CD4-positive, alpha-beta T cell treated with Interleukin-15 for 1 hour (primary cell): ENCODE results near the gene TMEM30B.
A peak's percentile ranks its signal among the peaks of the same experiment; 100 is the strongest.
"Not testable (repeated sequence)": the region's sequence is repeated elsewhere in the genome, so short reads cannot be mapped to it uniquely, and the experiment has no call there.

Experiments used
- DNase-seq: peaks from one replicate; pipeline ENCODE4 v3.0.0-alpha.2; 2020

TMEM30B gene

GRCh38 chr14:61264010-61264571, 17.0 kb downstream of the TMEM30B start:
- DNase-seq, result no peak

GRCh38 chr14:61262082-61262481, 19.1 kb downstream of the TMEM30B start:
- no peak for DNase-seq

- DNase-seq, result no peak
Observed at GRCh38 chr14:61260939-61261776, 20.0 kb downstream of the TMEM30B start.

- no peak for DNase-seq
Observed at GRCh38 chr14:61258985-61259384, 22.2 kb downstream of the TMEM30B start.

GRCh38 chr14:61257469-61258057, 23.6 kb downstream of the TMEM30B start:
- DNase-seq, result no peak

GRCh38 chr14:61256826-61257468, 24.2 kb downstream of the TMEM30B start:
- DNase-seq, result no peak

GRCh38 chr14:61255968-61256367, 25.2 kb downstream of the TMEM30B start:
- DNase-seq, result no peak

GRCh38 chr14:61254808-61255526, 26.2 kb downstream of the TMEM30B start:
- DNase-seq, result no peak

- no peak for DNase-seq
Observed at GRCh38 chr14:61253064-61253738, 27.9 kb downstream of the TMEM30B start.

- DNase-seq, result peak; percentile 57
Observed at GRCh38 chr14:61252369-61253063, 28.6 kb downstream of the TMEM30B start.

GRCh38 chr14:61250063-61250462, 31.1 kb downstream of the TMEM30B start:
- DNase-seq, result no peak

GRCh38 chr14:61247935-61248334, 33.2 kb downstream of the TMEM30B start:
- DNase-seq, result no peak

- no peak for DNase-seq
Observed at GRCh38 chr14:61246721-61247120, 34.4 kb downstream of the TMEM30B start.

- DNase-seq, result no peak
Observed at GRCh38 chr14:61244009-61244408, 37.1 kb downstream of the TMEM30B start.

GRCh38 chr14:61240206-61240605, 40.9 kb downstream of the TMEM30B start:
- DNase-seq, result no peak

GRCh38 chr14:61239285-61239684, 41.9 kb downstream of the TMEM30B start:
- DNase-seq, result not testable (repeated sequence)

GRCh38 chr14:61238611-61239245, 42.4 kb downstream of the TMEM30B start:
- no peak for DNase-seq

GRCh38 chr14:61234215-61234916, 46.8 kb downstream of the TMEM30B start:
- DNase-seq, result no peak

GRCh38 chr14:61233436-61233956, 47.6 kb downstream of the TMEM30B start:
- no peak for DNase-seq

GRCh38 chr14:61231810-61232209, 49.3 kb downstream of the TMEM30B start:
- DNase-seq, result no peak
